Breast epithelium (tissue), 3 donors: Measurements from ENCODE around the gene CDK12.

Experiments used
- POLR2A ChIP-seq: fragments of 450-650 bp; IDR thresholded peaks from one replicate; pipeline ENCODE4 v1.6.1; 2016; ENCODE audit warnings: antibody characterized with exemption, mild to moderate bottlenecking, moderate library complexity
- POLR2AphosphoS5 ChIP-seq, 3 donors: sonication (generic); formaldehyde crosslinking; IDR thresholded peaks; one replicate each; pipeline ENCODE4 v1.6.1; 2017; ENCODE audit warnings: antibody characterized with exemption in 3 of 3
- TF ChIP-seq, protein P1 (sequence below), 3 donors: fragments of 450-650 bp; IDR thresholded peaks; one replicate each; pipeline ENCODE4 v1.5.1; 2016 to 2017; ENCODE audit warnings: antibody characterized with exemption in 3 of 3, mild to moderate bottlenecking in 3 of 3, moderate library complexity in 3 of 3

GRCh38 chr17:39483506-39483905 is 22.2 kb downstream of the CDK12 start:
- TF ChIP-seq, protein P1, sequence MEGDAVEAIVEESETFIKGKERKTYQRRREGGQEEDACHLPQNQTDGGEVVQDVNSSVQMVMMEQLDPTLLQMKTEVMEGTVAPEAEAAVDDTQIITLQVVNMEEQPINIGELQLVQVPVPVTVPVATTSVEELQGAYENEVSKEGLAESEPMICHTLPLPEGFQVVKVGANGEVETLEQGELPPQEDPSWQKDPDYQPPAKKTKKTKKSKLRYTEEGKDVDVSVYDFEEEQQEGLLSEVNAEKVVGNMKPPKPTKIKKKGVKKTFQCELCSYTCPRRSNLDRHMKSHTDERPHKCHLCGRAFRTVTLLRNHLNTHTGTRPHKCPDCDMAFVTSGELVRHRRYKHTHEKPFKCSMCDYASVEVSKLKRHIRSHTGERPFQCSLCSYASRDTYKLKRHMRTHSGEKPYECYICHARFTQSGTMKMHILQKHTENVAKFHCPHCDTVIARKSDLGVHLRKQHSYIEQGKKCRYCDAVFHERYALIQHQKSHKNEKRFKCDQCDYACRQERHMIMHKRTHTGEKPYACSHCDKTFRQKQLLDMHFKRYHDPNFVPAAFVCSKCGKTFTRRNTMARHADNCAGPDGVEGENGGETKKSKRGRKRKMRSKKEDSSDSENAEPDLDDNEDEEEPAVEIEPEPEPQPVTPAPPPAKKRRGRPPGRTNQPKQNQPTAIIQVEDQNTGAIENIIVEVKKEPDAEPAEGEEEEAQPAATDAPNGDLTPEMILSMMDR (IDR thresholded peaks at IDR 0.05): no peak
- TF ChIP-seq POLR2A: no peak
- TF ChIP-seq POLR2AphosphoS5 (IDR thresholded peaks at IDR 0.05): no peak
